ENCODE results near the gene PPL.

The PPL gene

DNA sequence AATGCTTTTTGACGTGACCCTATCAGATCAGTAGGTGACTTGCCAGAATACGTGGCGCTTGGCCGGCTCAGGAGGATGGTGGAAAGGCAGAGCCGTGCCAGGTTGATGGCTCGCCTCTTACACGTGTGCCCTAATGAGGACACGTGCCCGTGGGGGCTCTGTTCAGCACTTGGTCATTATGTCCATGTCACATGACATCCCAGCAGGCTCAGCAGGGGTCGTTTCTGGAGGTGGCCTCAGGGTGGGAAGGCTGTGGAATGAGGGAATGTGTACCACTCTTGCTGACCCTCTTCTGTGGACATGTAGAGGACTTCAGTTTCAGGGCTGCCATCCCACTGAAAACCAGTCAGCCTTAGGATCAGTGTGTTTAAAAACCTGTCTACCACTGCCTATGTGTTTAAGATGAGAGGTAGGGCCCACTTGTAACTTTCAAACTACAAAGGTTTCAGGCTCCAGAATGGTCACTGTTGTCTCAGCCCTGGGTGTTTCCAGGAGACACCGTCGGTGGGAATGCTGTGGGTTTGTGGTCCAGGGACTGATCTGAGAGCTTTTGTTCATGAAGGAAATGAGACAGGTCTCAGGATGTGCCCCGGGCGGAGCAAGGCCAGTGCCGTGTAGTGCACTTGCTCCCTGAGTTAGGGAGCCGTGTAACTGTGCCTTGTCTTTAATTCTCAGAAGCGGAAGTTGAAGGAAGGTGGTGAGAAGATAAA lies 77.6 kb downstream of the PPL start:
- no peak for DNase-seq

DNA sequence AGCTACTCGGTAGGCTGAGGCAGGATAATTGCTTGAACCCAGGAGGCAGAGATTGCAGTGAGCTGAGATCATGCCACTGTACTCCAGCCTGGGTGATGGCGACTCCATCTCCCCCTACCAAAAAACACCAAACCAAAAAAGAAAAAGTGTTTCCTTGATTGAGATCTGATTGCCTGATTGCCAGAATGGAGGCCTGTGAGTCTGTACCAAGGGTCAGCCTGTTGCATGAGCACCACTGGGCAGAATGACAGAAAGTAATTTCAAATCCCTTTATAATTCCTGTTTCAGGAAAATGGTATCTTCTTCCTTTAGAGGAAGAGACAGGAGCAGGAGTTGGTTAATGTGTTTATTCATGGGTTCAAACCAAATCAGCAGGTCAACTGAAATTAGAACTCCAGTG lies 81.1 kb downstream of the PPL start:
- DNase-seq: no peak

DNA sequence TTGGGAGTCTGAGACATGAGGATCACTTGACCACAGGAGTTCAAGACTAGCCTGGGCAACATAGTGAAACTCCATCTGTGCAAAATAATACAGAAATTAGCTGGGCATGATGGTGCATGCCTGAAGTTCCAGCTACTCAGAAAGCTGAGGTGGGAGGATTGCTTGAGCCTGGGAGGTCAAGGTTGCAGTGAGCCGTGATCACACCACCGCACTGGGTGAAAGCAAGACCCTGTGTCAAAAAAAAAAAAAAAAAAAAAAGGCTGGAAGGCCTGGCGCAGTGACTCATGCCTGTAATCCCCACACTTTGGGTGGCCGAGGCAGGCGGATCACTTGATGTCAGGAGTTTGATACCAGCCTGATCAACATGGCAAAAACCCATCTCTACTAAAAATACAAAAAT lies 81.6 kb downstream of the PPL start:
- DNase-seq: no peak

DNA sequence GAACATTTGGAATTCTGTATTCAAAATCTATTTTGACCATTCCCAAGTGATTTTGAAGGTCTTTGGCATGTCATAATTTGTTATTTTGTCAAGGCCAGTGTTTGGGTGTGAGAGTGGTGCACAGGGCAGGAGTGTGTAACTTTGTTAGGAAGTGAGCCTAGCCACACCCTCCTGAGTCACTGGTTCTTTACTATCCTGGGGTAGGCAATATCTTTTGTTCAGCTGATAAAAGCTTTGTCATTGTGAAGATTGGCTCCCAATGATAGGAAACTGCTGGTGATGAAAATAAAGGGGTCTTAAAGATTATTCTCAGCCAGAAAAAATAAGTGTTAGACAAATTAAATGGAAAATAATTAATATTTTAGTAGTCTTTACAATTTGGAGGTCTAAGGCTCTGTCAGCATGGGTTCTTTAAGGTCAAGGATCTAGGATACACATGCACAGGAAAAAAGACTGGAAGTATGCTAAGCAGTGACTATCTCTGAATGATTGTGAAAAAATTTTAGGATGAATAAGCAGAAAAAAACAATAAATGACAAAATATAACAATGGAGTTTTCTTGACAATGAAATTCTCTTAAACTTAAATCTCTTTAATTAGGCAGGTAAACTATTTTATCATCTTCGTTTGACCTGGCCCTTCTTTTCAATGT lies 84.6 kb downstream of the PPL start:
- DNase-seq: no peak

DNA sequence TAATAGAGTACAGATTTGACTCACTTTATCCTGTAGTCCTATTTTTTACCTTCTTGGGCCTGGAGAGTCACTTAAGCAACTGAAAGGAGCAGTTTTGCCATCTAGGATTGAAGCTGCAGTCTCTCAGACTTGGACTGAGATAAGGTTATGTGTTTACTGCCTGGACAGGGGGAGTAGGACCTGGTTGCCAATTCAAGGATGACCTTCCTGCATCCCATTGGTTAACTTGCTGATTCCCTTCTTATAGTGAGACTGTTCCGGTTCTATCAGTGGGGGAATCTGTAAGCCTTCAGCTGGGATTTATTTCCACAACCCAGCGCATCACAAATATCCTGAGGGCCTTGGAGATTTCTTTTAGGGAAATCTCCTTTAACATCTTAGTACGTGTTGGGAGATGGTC lies 86.7 kb downstream of the PPL start:
- DNase-seq: no peak

DNA sequence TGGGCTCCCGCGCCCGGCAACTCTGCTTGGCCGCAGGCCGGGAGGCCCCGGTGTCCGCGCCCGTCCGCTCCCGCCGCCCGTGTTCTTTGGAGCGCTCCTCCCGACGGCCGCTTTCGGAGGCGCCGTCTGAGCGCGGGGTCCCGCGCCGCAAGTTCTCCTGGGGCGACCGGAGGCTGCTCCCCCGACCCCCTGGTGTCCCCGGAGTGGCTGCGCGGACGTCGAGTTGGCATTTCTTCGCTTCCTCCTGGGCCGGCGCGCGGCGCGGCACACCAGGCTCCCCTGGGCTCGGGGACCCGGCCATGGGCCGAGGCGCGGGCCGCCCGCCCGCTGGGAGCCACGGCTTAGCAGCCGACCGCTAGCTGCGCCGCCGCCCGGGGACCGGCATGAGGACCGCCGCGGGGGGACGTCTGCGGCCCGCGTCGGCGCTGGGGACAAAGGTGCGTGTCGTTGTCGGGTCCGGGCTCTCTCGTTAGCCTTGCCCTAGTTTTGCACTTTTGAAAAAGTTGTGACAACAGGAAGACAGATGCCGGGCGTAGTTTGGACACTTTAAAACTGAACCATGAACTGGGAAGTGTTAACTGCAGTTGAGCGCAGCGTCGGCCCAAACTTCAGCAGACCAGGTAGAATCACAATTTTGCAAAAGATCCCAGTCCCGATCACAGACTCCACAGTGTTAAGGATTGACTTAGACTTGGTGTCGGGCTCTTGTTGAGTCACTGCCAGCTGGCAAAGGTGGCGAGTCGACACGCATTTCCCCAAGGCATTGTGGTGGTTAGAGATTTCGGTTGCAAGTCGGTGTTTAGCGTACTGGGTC lies 89.0 kb downstream of the PPL start:
- peak; percentile 40 for DNase-seq

DNA sequence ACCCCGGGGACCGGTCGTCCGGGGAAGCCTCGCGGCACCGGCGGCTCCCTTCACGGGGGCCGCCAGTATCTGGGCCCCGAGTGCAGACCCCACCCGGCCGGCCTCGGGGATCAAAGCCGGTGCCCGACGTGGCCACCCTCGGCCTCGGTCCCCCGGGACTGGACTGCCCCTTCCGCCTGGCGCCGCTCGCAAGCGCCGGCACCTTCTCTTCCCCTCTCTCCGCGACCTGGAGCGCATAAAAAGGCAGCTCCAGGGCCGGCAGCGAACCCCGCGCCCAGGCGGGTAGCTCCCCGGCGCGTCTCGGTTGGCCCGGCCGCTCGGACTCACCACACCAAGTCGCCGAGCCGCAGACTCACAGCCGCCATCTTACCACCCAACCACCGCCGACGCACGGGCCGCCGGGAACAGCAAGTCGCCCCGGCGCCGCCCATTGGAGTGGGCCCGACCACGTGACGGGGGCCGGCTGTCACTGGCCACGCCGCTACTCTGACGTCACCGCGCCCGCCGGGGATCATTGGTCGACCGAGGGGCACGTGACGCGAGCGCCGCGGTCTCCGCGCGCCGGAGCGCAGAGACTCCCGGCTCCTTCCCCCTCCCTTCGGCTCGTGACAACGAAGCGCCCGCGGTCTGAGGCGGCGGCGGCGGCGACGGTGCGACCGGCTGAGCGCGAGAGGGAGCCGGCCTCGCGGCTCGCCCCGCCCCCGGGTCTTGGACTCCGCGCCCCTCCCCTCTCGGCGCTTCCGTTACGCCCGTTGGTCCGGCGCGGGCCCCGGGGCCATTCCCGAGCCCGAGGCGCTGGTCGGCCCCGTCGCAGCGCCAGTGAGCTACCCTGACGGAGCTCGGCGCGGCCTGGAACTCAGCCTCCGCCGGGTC lies 89.8 kb downstream of the PPL start, which contains the start of the genes GLYR1 and UBN1:
Gene GLYR1 (minus strand): TSS at position 388 of the 873 bp plus-strand sequence. CDS start 23 bp downstream, at position 365.
Gene UBN1 (plus strand): TSS at position 581 of the 873 bp plus-strand sequence. CDS start 5,437 bp downstream, outside the sequence.
- DNase-seq: peak; percentile 100

- peak; percentile 13 for DNase-seq
These were observed 90.4 kb downstream of the PPL start for GRCh38 chr16:4846503-4846900.

GRCh38 chr16:4840984-4841383 lies 96.0 kb downstream of the PPL start:
- no peak for DNase-seq

GRCh38 chr16:4839942-4840341 lies 97.0 kb downstream of the PPL start:
- no peak for DNase-seq

- DNase-seq: no peak
These were observed 99.0 kb downstream of the PPL start for GRCh38 chr16:4837733-4838501.

DNA sequence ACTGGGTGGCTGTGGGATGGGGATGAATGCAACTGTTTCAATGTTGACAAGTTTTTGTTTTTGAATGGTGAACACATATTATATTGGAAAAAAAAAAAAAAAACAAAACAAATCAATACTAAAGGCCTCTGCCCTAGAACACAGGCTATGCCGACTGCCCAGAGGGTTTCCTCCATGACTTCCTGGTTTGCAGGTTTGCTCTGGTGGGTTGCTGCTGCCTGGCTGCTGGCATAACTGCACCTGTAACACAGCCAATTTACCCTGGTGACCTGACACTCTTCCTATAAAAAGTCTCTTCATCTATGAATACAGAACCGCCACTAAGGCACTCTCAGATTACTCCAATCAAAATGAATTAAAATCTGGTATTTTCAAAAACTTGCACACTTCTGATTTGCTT lies 100.2 kb downstream of the PPL start:
- no peak for DNase-seq

DNA sequence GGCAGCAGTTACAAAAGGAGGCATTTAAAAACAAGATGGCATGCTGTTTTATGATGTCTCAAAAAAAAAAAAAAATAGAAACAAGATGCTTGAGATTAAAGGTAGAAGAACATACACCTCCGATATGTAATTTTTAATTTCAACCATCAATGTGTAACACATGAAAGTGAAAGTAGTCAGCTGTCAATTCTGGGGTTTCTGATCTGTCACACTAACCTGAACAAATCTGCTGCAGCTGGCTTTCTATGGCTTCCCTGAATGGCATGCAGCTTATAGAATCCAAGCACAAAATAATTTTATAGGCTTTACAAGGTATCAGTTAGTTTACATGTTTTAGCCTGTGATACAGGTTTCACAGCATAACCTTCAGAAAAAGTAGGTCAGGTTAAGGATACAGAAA lies 103.4 kb downstream of the PPL start:
- DNase-seq: no peak

DNA sequence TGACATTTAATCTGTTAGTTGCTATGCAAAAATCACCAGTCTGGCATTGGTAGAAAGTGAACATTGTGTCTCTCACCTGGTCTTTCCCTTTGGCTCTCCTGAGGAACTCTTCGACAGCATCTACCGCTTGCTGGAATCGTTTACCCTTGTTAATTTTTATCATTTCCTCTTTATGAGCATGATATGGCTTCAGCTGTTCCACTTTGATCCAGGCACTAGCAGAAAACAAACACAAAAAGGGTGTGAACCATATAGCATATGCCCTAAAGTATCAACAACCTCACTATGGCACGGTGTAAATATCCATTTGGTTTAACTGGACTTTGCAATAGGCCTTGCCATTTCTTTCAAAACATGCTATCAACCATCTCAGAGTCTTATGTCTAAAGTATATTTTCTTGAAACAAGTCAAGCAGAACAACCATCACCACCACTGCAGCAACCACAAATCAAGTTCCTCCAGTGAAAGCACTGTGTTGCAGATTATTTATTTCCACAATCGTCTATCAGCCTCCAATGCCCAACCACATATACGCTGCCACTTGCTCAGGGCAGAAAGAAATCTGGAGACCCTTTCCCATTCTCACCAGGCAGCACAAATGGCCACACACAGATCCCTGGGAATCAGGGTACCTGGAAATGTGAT lies 104.1 kb downstream of the PPL start:
- DNase-seq: no peak
